ENCODE results near the gene SP1.

- TF ChIP-seq CTCF (IDR thresholded peaks at IDR 0.05): no peak
- TF ChIP-seq ESRRA (CRISPR knock-in tag; IDR thresholded peaks at IDR 0.05; ENCODE audit: borderline replicate concordance): no peak
- TF ChIP-seq IRF2 (CRISPR knock-in tag; IDR thresholded peaks at IDR 0.05; ENCODE audit: borderline replicate concordance, low read depth): no peak
- no peak for TF ChIP-seq ATF6 (CRISPR knock-in tag; IDR thresholded peaks at IDR 0.05)
- no peak for TF ChIP-seq RELA (CRISPR knock-in tag; IDR thresholded peaks at IDR 0.05; ENCODE audit: borderline replicate concordance)
- no peak for TF ChIP-seq MAX (CRISPR knock-in tag; IDR thresholded peaks at IDR 0.05)
Measured at GRCh38 chr12:53418221-53418620, 38.2 kb downstream of the SP1 start.
